Activated T-helper 9 cell treated with anti-CD3 and anti-CD28 coated beads, Interleukin-2, amount 50 U/mL, for 16 hours (primary cell): ENCODE results near the gene ARF6.

Source experiments
- DNase-seq: peaks from one replicate; pipeline ENCODE4 v3.0.0-alpha.2; 2020; ENCODE audit warnings: low read depth

The ARF6 gene

DNA sequence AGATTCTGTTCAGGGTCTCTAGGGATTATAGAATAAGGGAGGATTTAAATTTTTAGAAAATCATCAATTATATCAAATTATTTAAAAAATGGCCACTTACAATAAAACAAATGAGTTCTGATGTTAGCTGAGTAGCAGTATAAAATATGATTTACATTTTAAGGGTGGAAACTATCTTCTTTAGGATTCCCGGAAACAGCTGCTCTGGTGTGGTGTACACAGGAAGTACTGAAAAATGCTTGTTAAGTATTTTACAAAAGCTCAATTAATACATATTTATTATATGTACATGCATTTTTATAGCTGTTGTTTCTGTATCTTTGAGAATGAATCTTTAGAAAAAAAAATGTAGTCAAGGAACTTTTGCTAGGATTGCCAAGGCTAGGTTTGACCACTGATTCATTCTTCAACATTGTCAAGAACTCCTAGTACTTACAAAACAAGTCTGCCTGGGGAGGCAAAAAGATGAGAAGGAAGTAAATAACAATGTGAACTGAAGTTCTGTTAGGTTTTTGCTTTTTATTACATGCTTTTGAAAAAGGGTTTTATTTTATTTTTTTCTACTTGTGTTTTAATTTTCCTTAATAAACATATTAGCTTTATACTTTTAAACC lies 48.0 kb downstream of the ARF6 start:
- DNase-seq, result no peak

DNA sequence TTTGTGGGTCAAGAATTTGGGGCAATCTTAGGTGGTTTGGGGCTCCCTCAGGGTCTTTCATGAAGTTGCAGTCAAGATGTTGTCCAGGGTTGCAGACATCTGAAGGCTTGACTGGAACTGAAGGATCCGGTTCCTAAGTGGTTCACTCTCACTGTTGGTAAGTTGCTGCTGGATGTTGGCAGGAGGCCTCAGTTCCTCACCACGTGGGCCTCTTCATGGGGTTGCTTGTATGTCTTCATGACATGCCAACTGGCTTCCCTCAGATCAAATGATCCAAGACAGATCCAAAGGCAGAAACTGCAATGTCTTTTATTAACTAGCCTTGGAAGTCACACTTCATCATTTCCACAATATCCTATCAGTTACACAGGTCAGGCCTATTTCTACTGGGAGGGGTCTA lies 49.2 kb downstream of the ARF6 start:
- DNase-seq, result no peak

DNA sequence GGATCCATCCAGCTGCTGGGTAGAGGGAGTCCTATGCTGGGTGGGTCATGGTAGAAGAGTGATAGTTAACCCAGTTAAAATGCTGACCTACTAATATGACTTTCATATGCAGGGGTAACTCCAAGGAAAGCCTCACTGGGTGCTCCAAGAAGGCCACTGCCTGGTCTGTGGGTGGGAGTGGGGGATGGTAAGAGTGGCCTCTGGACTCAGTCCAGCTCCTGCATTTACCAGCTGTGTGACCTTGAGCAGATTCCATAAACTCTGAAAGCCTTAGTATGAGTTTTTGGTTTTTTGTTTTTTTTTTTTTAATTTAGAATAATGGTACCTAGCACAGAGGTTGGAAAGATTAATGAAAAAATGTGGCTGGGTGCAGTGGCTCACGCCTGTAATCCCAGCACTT lies 51.6 kb downstream of the ARF6 start:
- DNase-seq, result no peak

GRCh38 chr14:49945448-49946319 lies 52.8 kb downstream of the ARF6 start:
- no peak for DNase-seq
